ENCODE measurements around the gene ASGR2.

ASGR2 gene

DNA sequence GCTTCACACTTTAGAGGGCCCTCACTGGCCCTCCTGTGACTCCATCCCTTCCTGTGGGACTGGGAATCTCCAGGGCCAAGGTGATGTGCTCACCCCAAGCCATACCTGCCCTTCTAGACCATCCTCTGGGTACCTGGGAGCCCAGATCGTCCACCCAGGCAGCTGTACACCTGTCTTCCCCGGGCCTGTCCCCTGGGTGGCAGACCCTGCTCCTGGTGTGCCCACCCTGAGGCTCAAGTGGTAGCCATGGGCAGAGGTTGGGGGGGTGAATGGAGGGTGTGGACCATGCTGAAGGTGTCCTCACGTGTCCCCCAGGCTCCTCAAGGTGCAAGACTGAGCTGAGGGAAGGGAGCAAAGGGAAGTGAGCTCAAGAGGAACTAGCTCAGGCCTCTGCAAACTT, 43.9 kb downstream of the ASGR2 start:
- no peaks in the 10 kb centered on the region for H3K27me3 Mint-ChIP-seq
- H3K36me3 Mint-ChIP-seq (ENCODE audit: low read depth) = no peaks in the 10 kb centered on the region
- no peaks in the 10 kb centered on the region for H3K4me1 Mint-ChIP-seq (ENCODE audit: low read depth)
- peaks cover 10% of the 10 kb centered on the region for H3K9me3 Mint-ChIP-seq
- no peak overlapping the region for H3K27ac Mint-ChIP-seq
- H3K4me3 Mint-ChIP-seq = no peak overlapping the region

- H3K36me3 Mint-ChIP-seq (ENCODE audit: low read depth) = no peaks in the 10 kb centered on the region
- H3K4me3 Mint-ChIP-seq = no peak overlapping the region
- peaks cover 10% of the 10 kb centered on the region for H3K9me3 Mint-ChIP-seq
- H3K4me1 Mint-ChIP-seq (ENCODE audit: low read depth) = no peaks in the 10 kb centered on the region
- no peaks in the 10 kb centered on the region for H3K27me3 Mint-ChIP-seq
- no peak overlapping the region for H3K27ac Mint-ChIP-seq
Observed at GRCh38 chr17:7068268-7068667, 46.4 kb downstream of the ASGR2 start.

- H3K9me3 Mint-ChIP-seq = peaks cover 10% of the 10 kb centered on the region
Observed at GRCh38 chr17:7067198-7067597, 47.4 kb downstream of the ASGR2 start.

DNA sequence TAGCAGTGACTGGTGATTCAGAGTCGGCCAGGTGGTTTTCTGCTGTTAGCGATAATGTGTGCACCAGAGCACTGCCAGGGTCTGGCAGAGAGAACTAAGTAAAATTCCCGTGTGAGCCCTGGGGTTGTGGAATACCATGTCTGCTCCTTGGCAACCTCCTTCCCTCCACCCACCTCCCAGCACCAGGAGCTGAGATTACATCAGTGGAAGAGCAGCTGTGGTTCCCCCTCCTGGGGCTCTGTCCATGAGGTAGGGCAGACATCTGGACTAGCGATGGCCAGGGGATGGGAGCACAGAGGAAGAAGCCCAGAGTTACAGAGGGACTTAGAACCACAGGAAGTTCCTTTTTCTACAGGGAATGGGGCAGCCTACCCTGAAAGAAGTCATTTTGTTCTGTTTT, 50.4 kb downstream of the ASGR2 start:
- Mint-ChIP-seq H3K9me3 (peaks cover 10% of the 10 kb centered on the region), H3K36me3 (ENCODE audit: low read depth) (no peaks in the 10 kb centered on the region), H3K4me3 (no peak overlapping the region), H3K27me3 (peaks cover 3% of the 10 kb centered on the region), H3K27ac (no peak overlapping the region), H3K4me1 (ENCODE audit: low read depth) (peaks cover 15% of the 10 kb centered on the region)

More at GRCh38 chr17:7067198-7067597, 47.4 kb downstream of the ASGR2 start:
- no peaks in the 10 kb centered on the region for H3K36me3 Mint-ChIP-seq (ENCODE audit: low read depth)
- H3K4me3 Mint-ChIP-seq = no peak overlapping the region
- no peak overlapping the region for H3K27ac Mint-ChIP-seq
- no peaks in the 10 kb centered on the region for H3K27me3 Mint-ChIP-seq
- no peaks in the 10 kb centered on the region for H3K4me1 Mint-ChIP-seq (ENCODE audit: low read depth)

DNA sequence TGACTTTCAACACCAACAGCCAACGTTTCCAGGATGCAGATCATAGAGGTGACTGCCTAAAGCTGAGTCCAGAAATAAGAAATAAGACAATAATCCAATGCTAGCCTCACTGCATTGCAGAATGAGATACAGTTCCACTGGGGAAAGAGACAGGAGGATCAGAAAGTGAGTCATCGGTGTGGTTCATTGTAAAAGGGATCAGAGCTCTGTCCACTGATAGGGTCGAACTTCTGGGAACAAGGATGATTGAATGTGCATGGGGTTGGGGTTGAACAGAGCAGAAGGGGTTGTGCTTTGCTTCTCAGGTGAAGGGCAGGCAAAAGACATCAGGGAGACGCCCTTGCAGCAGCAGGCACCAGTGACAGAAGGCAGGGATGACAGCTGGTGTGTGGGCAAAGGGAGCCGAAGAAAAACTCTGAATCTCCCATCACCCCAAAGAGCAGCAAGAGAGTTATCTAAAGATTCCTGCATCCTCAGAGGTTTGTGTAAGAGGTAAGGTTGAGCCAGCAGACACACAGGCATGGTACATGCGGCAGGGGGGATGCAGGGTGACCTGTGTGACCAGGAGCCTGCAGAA, 51.0 kb downstream of the ASGR2 start:
- H3K27me3 Mint-ChIP-seq = peaks cover 10% of the 10 kb centered on the region
- no peaks in the 10 kb centered on the region for H3K36me3 Mint-ChIP-seq (ENCODE audit: low read depth)
- no peak overlapping the region for H3K27ac Mint-ChIP-seq
- H3K4me3 Mint-ChIP-seq = no peak overlapping the region
- H3K4me1 Mint-ChIP-seq (ENCODE audit: low read depth) = peaks cover 21% of the 10 kb centered on the region
- H3K9me3 Mint-ChIP-seq = peaks cover 6% of the 10 kb centered on the region

DNA sequence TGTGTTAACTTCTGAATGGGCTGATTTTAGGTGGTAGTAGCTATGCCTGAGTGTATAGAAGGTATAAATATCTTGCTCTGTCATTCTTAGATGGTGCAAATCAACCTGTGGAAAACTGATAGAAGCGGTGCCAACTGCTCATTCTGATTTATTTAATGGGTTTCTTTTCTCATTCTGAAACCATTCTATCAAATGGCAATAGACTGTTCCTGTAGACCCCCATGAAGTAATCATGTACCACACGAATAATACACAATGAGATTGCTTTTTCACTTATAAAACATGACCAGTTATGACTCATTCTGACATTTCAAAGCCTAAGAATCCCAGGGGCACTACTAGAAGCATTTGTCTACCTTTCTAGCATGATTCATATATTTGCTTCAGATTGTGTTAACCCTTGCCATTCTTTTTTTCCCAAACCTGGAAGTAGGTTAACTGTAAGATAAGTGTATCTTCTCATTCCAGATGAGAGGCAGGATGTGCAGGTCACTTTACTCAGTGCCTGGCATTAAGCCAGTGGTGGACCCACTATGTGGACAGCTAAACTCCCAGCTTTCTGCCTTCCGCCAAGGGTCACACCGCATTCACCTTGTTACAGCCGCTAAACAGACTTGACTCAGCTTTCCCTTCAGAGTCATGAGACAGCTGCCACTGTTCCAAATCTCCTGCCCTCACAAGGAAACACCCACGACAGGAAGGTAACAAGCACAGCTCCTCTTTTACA, 54.3 kb downstream of the ASGR2 start:
- Mint-ChIP-seq H3K4me1 (ENCODE audit: low read depth) (peaks cover 22% of the 10 kb centered on the region), H3K4me3 (no peak overlapping the region), H3K27me3 (peaks cover 13% of the 10 kb centered on the region), H3K36me3 (ENCODE audit: low read depth) (no peaks in the 10 kb centered on the region), H3K9me3 (no peaks in the 10 kb centered on the region), H3K27ac (peak overlapping the region; percentile 87)

DNA sequence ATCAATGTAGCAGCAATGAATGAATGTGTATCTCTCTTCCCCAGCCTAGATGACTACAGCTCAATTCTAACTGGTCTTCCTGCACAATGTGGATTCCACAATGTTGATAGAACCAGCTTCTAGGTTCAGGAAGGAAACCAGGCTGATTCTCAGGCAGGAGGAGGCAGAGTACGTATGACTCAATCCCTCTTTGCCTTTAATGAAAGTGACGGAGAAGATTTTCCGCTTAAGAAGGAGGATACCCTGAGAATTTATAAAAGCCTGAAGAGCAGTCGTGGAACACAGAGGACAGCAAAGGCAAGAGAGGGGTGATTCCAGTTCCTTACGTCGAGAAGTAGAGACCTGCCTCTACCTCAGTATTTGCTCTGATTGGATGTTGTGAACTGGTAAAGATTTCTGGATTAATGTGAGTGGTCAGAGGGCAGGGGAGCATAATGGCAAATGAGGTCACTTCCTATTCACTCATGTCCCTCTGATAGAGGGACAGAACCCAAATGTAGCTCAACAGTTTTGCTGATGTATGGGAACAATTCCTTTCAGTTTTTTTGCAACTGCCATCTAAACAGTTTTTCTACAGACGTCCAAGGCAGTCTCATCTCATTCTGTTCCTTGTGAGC, 55.7 kb downstream of the ASGR2 start:
- peaks cover 13% of the 10 kb centered on the region for H3K27me3 Mint-ChIP-seq
- no peak overlapping the region for H3K4me3 Mint-ChIP-seq
- H3K27ac Mint-ChIP-seq = no peak overlapping the region
- peaks cover 22% of the 10 kb centered on the region for H3K4me1 Mint-ChIP-seq (ENCODE audit: low read depth)
- no peaks in the 10 kb centered on the region for H3K36me3 Mint-ChIP-seq (ENCODE audit: low read depth)
- H3K9me3 Mint-ChIP-seq = no peaks in the 10 kb centered on the region

- Mint-ChIP-seq H3K27me3 (peaks cover 15% of the 10 kb centered on the region), H3K4me3 (no peak overlapping the region), H3K4me1 (ENCODE audit: low read depth) (peaks cover 18% of the 10 kb centered on the region), H3K9me3 (no peaks in the 10 kb centered on the region), H3K27ac (no peak overlapping the region), H3K36me3 (ENCODE audit: low read depth) (no peaks in the 10 kb centered on the region)
Observed at GRCh38 chr17:7056386-7056785, 58.2 kb downstream of the ASGR2 start.

All from stimulated activated naive CD8-positive, alpha-beta T cell treated with anti-CD3 and anti-CD28 coated beads, Interleukin-15, Interleukin-2, amounts not matched to agents 100 ng/mL and 50 ng/mL, for 24 hours (primary cell).